Measurements from ENCODE around the gene FHAD1. TPM values are rescaled to one million over a fixed set of nuclear protein-coding genes. Genes with fewer than 3 reads are reported as not detected.

The FHAD1 gene
- total and polyA plus RNA-seq, 9 of the 15 experiments (the other 6 are each of a cell fraction or from before 2014, with no cell fraction given): 0.32 to 2.1 (median 1.5) TPM; not detected in 1

DNA sequence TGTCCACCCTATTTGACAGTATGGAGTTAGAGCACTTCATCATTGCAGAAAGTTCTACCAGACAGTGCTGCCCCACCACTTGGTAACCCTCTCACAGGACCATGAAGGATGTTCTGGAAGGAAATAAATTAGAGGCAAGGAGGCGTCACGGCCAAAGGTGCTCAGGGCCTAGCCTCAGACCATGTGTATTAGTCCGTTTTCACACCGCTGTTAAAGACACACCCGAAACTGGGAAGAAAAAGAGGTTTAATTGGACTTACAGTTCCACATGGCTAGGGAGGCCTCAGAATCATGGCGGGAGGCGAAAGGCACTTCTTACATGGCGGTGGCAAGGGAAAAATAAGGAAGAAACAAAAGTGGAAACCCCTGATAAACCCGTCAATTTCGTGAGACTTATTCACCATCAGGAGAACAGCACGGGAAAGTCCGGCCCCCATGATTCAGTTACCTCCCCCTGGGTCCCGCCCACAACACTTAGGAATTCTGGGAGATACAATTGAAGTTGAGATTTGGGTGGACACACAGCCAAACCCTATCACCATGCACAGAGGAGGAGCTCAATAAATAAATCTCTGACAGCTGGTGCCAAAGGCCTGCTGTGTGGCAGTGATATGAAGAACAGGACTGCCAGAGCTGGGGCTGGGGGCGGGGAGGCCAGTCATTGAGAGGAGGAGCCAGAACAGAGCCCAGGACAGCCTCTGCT is 75.8 kb downstream of the FHAD1 start (continued):
- TF ChIP-seq, protein P1, sequence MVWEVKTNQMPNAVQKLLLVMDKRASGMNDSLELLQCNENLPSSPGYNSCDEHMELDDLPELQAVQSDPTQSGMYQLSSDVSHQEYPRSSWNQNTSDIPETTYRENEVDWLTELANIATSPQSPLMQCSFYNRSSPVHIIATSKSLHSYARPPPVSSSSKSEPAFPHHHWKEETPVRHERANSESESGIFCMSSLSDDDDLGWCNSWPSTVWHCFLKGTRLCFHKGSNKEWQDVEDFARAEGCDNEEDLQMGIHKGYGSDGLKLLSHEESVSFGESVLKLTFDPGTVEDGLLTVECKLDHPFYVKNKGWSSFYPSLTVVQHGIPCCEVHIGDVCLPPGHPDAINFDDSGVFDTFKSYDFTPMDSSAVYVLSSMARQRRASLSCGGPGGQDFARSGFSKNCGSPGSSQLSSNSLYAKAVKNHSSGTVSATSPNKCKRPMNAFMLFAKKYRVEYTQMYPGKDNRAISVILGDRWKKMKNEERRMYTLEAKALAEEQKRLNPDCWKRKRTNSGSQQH (CRISPR knock-in tag; IDR thresholded peaks at IDR 0.05): no peak
- TF ChIP-seq, protein P2, sequence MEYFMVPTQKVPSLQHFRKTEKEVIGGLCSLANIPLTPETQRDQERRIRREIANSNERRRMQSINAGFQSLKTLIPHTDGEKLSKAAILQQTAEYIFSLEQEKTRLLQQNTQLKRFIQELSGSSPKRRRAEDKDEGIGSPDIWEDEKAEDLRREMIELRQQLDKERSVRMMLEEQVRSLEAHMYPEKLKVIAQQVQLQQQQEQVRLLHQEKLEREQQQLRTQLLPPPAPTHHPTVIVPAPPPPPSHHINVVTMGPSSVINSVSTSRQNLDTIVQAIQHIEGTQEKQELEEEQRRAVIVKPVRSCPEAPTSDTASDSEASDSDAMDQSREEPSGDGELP (CRISPR knock-in tag; IDR thresholded peaks at IDR 0.05; ENCODE audit: borderline replicate concordance): peak; percentile 54; the same call in 1 of the 2 replicates
- TF ChIP-seq ZNF184 (CRISPR knock-in tag; IDR thresholded peaks at IDR 0.05) (no peak), SUPT5H (IDR thresholded peaks at IDR 0.05) (no peak), ZNF764 (CRISPR knock-in tag; IDR thresholded peaks at IDR 0.05; ENCODE audit: low read depth) (no peak), SMARCA4 (IDR thresholded peaks at IDR 0.05) (0 out of 2 replicates have a peak, but pooled peaks have one; percentile 48), GTF2E2 (tag; IDR thresholded peaks at IDR 0.05) (no peak)
- TF ChIP-seq, protein P3, sequence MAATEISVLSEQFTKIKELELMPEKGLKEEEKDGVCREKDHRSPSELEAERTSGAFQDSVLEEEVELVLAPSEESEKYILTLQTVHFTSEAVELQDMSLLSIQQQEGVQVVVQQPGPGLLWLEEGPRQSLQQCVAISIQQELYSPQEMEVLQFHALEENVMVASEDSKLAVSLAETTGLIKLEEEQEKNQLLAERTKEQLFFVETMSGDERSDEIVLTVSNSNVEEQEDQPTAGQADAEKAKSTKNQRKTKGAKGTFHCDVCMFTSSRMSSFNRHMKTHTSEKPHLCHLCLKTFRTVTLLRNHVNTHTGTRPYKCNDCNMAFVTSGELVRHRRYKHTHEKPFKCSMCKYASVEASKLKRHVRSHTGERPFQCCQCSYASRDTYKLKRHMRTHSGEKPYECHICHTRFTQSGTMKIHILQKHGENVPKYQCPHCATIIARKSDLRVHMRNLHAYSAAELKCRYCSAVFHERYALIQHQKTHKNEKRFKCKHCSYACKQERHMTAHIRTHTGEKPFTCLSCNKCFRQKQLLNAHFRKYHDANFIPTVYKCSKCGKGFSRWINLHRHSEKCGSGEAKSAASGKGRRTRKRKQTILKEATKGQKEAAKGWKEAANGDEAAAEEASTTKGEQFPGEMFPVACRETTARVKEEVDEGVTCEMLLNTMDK (IDR thresholded peaks at IDR 0.05; ENCODE audit: borderline replicate concordance, insufficient read depth, low read depth, low read length, poor library complexity, severe bottlenecking): no peak
- TF ChIP-seq, protein P4, sequence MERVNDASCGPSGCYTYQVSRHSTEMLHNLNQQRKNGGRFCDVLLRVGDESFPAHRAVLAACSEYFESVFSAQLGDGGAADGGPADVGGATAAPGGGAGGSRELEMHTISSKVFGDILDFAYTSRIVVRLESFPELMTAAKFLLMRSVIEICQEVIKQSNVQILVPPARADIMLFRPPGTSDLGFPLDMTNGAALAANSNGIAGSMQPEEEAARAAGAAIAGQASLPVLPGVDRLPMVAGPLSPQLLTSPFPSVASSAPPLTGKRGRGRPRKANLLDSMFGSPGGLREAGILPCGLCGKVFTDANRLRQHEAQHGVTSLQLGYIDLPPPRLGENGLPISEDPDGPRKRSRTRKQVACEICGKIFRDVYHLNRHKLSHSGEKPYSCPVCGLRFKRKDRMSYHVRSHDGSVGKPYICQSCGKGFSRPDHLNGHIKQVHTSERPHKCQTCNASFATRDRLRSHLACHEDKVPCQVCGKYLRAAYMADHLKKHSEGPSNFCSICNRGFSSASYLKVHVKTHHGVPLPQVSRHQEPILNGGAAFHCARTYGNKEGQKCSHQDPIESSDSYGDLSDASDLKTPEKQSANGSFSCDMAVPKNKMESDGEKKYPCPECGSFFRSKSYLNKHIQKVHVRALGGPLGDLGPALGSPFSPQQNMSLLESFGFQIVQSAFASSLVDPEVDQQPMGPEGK (CRISPR knock-in tag; IDR thresholded peaks at IDR 0.05; ENCODE audit: borderline replicate concordance): no peak
- TF ChIP-seq, protein P5, sequence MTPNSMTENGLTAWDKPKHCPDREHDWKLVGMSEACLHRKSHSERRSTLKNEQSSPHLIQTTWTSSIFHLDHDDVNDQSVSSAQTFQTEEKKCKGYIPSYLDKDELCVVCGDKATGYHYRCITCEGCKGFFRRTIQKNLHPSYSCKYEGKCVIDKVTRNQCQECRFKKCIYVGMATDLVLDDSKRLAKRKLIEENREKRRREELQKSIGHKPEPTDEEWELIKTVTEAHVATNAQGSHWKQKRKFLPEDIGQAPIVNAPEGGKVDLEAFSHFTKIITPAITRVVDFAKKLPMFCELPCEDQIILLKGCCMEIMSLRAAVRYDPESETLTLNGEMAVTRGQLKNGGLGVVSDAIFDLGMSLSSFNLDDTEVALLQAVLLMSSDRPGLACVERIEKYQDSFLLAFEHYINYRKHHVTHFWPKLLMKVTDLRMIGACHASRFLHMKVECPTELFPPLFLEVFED (CRISPR knock-in tag; conservative IDR thresholded peaks at IDR 0.05): no peak
- TF ChIP-seq, protein P6, sequence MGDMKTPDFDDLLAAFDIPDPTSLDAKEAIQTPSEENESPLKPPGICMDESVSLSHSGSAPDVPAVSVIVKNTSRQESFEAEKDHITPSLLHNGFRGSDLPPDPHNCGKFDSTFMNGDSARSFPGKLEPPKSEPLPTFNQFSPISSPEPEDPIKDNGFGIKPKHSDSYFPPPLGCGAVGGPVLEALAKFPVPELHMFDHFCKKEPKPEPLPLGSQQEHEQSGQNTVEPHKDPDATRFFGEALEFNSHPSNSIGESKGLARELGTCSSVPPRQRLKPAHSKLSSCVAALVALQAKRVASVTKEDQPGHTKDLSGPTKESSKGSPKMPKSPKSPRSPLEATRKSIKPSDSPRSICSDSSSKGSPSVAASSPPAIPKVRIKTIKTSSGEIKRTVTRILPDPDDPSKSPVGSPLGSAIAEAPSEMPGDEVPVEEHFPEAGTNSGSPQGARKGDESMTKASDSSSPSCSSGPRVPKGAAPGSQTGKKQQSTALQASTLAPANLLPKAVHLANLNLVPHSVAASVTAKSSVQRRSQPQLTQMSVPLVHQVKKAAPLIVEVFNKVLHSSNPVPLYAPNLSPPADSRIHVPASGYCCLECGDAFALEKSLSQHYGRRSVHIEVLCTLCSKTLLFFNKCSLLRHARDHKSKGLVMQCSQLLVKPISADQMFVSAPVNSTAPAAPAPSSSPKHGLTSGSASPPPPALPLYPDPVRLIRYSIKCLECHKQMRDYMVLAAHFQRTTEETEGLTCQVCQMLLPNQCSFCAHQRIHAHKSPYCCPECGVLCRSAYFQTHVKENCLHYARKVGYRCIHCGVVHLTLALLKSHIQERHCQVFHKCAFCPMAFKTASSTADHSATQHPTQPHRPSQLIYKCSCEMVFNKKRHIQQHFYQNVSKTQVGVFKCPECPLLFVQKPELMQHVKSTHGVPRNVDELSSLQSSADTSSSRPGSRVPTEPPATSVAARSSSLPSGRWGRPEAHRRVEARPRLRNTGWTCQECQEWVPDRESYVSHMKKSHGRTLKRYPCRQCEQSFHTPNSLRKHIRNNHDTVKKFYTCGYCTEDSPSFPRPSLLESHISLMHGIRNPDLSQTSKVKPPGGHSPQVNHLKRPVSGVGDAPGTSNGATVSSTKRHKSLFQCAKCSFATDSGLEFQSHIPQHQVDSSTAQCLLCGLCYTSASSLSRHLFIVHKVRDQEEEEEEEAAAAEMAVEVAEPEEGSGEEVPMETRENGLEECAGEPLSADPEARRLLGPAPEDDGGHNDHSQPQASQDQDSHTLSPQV (IDR thresholded peaks at IDR 0.05): peak; percentile 52

Measured in K562 (cell line).